Fibroblast of lung (primary cell): ENCODE data around the gene SLC8A3. TPM values are rescaled to one million over a fixed set of nuclear protein-coding genes. Genes with fewer than 3 reads are reported as not detected.

Experiments
- DNase-seq, 2 donors: peaks; one replicate each; pipeline versions ENCODE4 v3.0.0 to v3.0.0-alpha.2; 2010; ENCODE audit warnings: low read depth in 2 of 2
- H2AFZ ChIP-seq: 2 replicates; pipeline ENCODE4 v1.5.1; 2012; ENCODE audit warnings: low read length, control low read depth, inconsistent platforms
- H3K27ac ChIP-seq: 2 replicates; pipeline ENCODE4 v1.5.1; 2011; ENCODE audit warnings: low read length, control low read depth; ENCODE audit not compliant: insufficient read depth
- H3K27me3 ChIP-seq: 2 replicates; pipeline ENCODE4 v1.5.1; 2011; ENCODE audit warnings: mild to moderate bottlenecking, low read length; ENCODE audit not compliant: control insufficient read depth, insufficient read depth
- H3K36me3 ChIP-seq: 2 replicates; pipeline ENCODE4 v1.5.1; 2011; ENCODE audit warnings: low read length; ENCODE audit not compliant: control insufficient read depth, insufficient read depth
- H3K4me1 ChIP-seq: 2 replicates; pipeline ENCODE4 v1.5.1; 2011; ENCODE audit warnings: low read length; ENCODE audit not compliant: control insufficient read depth, insufficient read depth; ENCODE audit errors: extremely low read depth
- H3K4me2 ChIP-seq: 2 replicates; pipeline ENCODE4 v1.5.1; 2011; ENCODE audit warnings: low read length, control low read depth; ENCODE audit not compliant: insufficient read depth; ENCODE audit errors: extremely low read depth
- H3K4me3 ChIP-seq, 4 experiments: fragments of 200-600 bp in 1 of 4; sonication (generic) in 1 of 4; replicated peaks in 1 of 4; 2 replicates each; pipeline ENCODE4 v1.5.1; 2011 to 2016; ENCODE audit warnings: low read length in 4 of 4, low read depth in 3 of 4, mild to moderate bottlenecking in 3 of 4, control low read depth in 2 of 4, inconsistent platforms in 1 of 4, mixed read lengths in 1 of 4; ENCODE audit not compliant: insufficient read depth in 1 of 4; ENCODE audit errors: control extremely low read depth in 1 of 4
- H3K79me2 ChIP-seq: 2 replicates; pipeline ENCODE4 v1.5.1; 2012; ENCODE audit warnings: mild to moderate bottlenecking, low read length, inconsistent platforms; ENCODE audit not compliant: control insufficient read depth, insufficient read depth
- H3K9ac ChIP-seq: 2 replicates; pipeline ENCODE4 v1.5.1; 2011; ENCODE audit warnings: mild to moderate bottlenecking, low read length, control low read depth; ENCODE audit not compliant: insufficient read depth
- H3K9me3 ChIP-seq: 2 replicates; pipeline ENCODE4 v1.5.1; 2012; ENCODE audit warnings: low read depth, low read length; ENCODE audit not compliant: control insufficient read depth, insufficient read depth
- H4K20me1 ChIP-seq: 2 replicates; pipeline ENCODE4 v1.5.1; 2011; ENCODE audit warnings: low read length; ENCODE audit not compliant: control insufficient read depth, insufficient read depth; ENCODE audit errors: extremely low read depth
- EZH2 ChIP-seq: IDR thresholded peaks from 2 replicates; pipeline ENCODE4 v1.5.1; 2012; ENCODE audit warnings: low read length, control low read depth, mild to moderate bottlenecking; ENCODE audit errors: missing control alignments
- polyA plus RNA-seq, 2 donors: library from polyadenylated mRNA; depleted of rRNA in 1 of 2; stranded (reverse) in 1 of 2; unstranded in 1 of 2; fragments of >200 nt; gene quantifications; 2 replicates each; pipeline ENCODE4 v1.2.1, GENCODE V29; 2011 to 2012; ENCODE audit warnings: missing spikeins in 1 of 2
- total RNA-seq: library from RNA; depleted of rRNA; stranded (reverse); fragments of >200 nt; gene quantifications from 2 replicates; pipeline ENCODE4 v1.2.1, GENCODE V29; 2014
- TF ChIP-seq, protein P1 (sequence below), 2 donors: IDR thresholded peaks in 1 of 2; conservative IDR thresholded peaks in 1 of 2; 1 replicate in 1 of 2; 2 replicates in 1 of 2; pipeline ENCODE4 v1.5.1; 2011 to 2012; ENCODE audit warnings: low read length in 2 of 2, control low read depth in 1 of 2, inconsistent platforms in 1 of 2, low read depth in 1 of 2, mild to moderate bottlenecking in 1 of 2

Gene SLC8A3
- total and polyA plus RNA-seq, 2 donors (not counting 1 experiment from before 2014, with no cell fraction given) = under 0.01 to 0.03 TPM

DNA sequence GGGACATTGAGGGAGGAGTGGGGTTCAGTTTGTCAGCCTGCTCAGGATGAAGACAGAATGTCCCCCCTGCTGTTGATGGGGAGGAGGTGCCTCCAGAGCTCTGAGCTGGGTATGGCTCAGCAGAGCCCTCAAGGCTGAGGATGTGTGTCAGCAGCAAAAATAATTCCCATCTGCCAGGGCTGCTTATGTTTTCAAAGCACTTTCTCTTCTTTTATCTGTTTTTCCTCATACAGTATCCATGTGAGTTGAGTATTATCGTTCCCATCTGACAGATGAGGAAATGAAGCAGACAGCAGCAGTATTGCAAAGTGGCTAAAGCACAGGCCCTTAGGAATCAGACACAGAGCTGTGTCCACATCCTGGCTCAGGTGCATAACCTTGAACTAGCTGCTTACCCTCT lies 94.1 kb downstream of the SLC8A3 start:
- no peaks in the 10 kb centered on the region for H4K20me1 ChIP-seq
- DNase-seq = no peak
- no peak overlapping the region for H3K27ac ChIP-seq

DNA sequence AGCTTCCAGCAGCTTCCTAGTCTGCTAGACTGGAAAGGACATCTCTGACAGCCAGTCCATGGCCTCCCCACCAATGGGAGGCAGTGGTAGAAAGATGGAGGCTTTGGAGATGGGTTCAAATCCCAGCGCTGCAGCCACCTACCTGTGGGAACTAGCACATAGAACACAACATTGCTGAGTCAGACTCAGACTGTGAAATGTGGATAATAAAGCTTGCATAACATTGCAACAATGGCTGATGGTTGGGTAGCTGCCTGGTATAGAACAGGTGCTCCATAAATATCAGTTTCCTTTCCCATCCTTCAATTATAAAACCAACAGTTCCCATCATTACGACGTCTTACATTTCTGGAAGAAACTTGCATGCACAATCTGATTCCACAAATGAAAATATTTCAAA lies 94.6 kb downstream of the SLC8A3 start:
- Histone ChIP-seq H3K4me1 (no peaks in the 10 kb centered on the region), H4K20me1 (no peaks in the 10 kb centered on the region), H3K9ac (no peak overlapping the region), H3K79me2 (no peaks in the 10 kb centered on the region), H3K4me2 (no peak overlapping the region), H2AFZ (no peak overlapping the region), H3K27me3 (no peaks in the 10 kb centered on the region), H3K9me3 (no peaks in the 10 kb centered on the region), H3K36me3 (no peaks in the 10 kb centered on the region), H3K27ac (no peak overlapping the region), H3K4me3 (no peak overlapping the region)
- TF ChIP-seq EZH2 = no peak
- TF ChIP-seq, protein P1, sequence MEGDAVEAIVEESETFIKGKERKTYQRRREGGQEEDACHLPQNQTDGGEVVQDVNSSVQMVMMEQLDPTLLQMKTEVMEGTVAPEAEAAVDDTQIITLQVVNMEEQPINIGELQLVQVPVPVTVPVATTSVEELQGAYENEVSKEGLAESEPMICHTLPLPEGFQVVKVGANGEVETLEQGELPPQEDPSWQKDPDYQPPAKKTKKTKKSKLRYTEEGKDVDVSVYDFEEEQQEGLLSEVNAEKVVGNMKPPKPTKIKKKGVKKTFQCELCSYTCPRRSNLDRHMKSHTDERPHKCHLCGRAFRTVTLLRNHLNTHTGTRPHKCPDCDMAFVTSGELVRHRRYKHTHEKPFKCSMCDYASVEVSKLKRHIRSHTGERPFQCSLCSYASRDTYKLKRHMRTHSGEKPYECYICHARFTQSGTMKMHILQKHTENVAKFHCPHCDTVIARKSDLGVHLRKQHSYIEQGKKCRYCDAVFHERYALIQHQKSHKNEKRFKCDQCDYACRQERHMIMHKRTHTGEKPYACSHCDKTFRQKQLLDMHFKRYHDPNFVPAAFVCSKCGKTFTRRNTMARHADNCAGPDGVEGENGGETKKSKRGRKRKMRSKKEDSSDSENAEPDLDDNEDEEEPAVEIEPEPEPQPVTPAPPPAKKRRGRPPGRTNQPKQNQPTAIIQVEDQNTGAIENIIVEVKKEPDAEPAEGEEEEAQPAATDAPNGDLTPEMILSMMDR (conservative IDR thresholded peaks at IDR 0.05 in 1 of 2, IDR thresholded peaks at IDR 0.05 in 1 of 2; ENCODE audit: low read depth in 1 of 2, low read length in 2 of 2) = no peak
- no peak for DNase-seq

More for the DNA sequence above, 94.1 kb downstream of the SLC8A3 start:
- H3K9ac ChIP-seq = no peak overlapping the region
- H3K36me3 ChIP-seq = no peaks in the 10 kb centered on the region
- no peak overlapping the region for H3K4me2 ChIP-seq
- H3K4me3 ChIP-seq = no peak overlapping the region
- no peak overlapping the region for H2AFZ ChIP-seq
- TF ChIP-seq, protein P1 (conservative IDR thresholded peaks at IDR 0.05 in 1 of 2, IDR thresholded peaks at IDR 0.05 in 1 of 2; ENCODE audit: low read depth in 1 of 2, low read length in 2 of 2) = no peak
- TF ChIP-seq EZH2 = no peak
- no peaks in the 10 kb centered on the region for H3K4me1 ChIP-seq
- no peaks in the 10 kb centered on the region for H3K79me2 ChIP-seq
- no peaks in the 10 kb centered on the region for H3K9me3 ChIP-seq
- H3K27me3 ChIP-seq = no peaks in the 10 kb centered on the region

DNA sequence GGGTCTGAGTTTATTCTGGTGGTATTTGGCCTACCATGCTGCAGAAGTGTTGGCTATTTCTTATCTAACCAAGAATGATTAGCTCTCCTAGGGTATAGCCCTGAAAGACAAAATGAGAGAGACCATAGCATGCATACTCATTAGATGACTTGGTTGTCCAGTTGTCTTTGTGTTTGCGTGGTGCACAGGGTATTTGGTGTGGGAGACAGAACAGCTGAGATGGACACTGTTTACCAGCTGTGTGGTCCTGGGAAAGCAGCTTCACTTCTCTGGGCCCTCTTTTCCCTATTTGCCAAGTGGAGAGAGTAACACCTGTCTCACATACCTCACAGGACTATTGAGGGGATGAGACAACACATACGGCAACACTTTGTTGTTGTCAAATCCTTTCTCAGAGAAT lies 95.6 kb downstream of the SLC8A3 start:
- Histone ChIP-seq H3K27me3 (no peaks in the 10 kb centered on the region), H3K4me2 (no peak overlapping the region), H3K79me2 (no peaks in the 10 kb centered on the region), H3K36me3 (no peaks in the 10 kb centered on the region), H3K4me1 (no peaks in the 10 kb centered on the region), H3K4me3 (no peak overlapping the region), H3K9ac (no peak overlapping the region), H3K27ac (no peak overlapping the region), H3K9me3 (no peaks in the 10 kb centered on the region), H4K20me1 (no peaks in the 10 kb centered on the region), H2AFZ (no peak overlapping the region)
- TF ChIP-seq EZH2 = no peak
- TF ChIP-seq, protein P1 (conservative IDR thresholded peaks at IDR 0.05 in 1 of 2, IDR thresholded peaks at IDR 0.05 in 1 of 2; ENCODE audit: low read depth in 1 of 2, low read length in 2 of 2) = no peak
- DNase-seq = no peak
